NCI-H524 (cell line): Measurements from ENCODE around the gene RAMP3.
A peak's percentile ranks its signal among the peaks of the same experiment; 100 is the strongest.
"Not testable (repeated sequence)": the region's sequence is repeated elsewhere in the genome, so short reads cannot be mapped to it uniquely, and the experiment has no call there.

Source experiments
- DNase-seq, 2 experiments: peaks; one replicate each; lab custom pipeline; 2025; lab: John Stamatoyannopoulos, UW

The RAMP3 gene

GRCh38 chr7:45132708-45133320, 24.8 kb upstream of the RAMP3 start:
- DNase-seq: no peak

GRCh38 chr7:45133352-45133751, 24.2 kb upstream of the RAMP3 start:
- no peak for DNase-seq

GRCh38 chr7:45133877-45134276, 23.7 kb upstream of the RAMP3 start:
- no peak for DNase-seq

- DNase-seq: peak; percentile 51 to 80
Measured at GRCh38 chr7:45136106-45137060, 21.2 kb upstream of the RAMP3 start.

GRCh38 chr7:45138433-45139267, 18.9 kb upstream of the RAMP3 start:
- DNase-seq: no peak

- no peak for DNase-seq
Measured at GRCh38 chr7:45140827-45141226, 16.8 kb upstream of the RAMP3 start.

GRCh38 chr7:45143616-45144015, 14.0 kb upstream of the RAMP3 start:
- no peak for DNase-seq

GRCh38 chr7:45145881-45146280, 11.7 kb upstream of the RAMP3 start:
- no peak for DNase-seq

- DNase-seq: peak in 1 of 2 experiments; percentile 24
Measured at GRCh38 chr7:45146531-45147379, 10.8 kb upstream of the RAMP3 start.

- DNase-seq: no peak
Measured at GRCh38 chr7:45147858-45148652, 9.5 kb upstream of the RAMP3 start.

- DNase-seq: no peak
Measured at GRCh38 chr7:45148653-45148973, 9.0 kb upstream of the RAMP3 start.

GRCh38 chr7:45149606-45150005, 8.0 kb upstream of the RAMP3 start:
- peak in 1 of 2 experiments; percentile 16 for DNase-seq

GRCh38 chr7:45150199-45150598, 7.4 kb upstream of the RAMP3 start:
- no peak for DNase-seq

- DNase-seq: no peak
Measured at GRCh38 chr7:45151131-45151684, 6.4 kb upstream of the RAMP3 start.

GRCh38 chr7:45151967-45152366, 5.6 kb upstream of the RAMP3 start:
- DNase-seq: no peak

- DNase-seq: no peak
Measured at GRCh38 chr7:45153233-45153632, 4.4 kb upstream of the RAMP3 start.

GRCh38 chr7:45153861-45154260, 3.7 kb upstream of the RAMP3 start:
- not testable (repeated sequence) for DNase-seq

GRCh38 chr7:45155357-45155900, 2.2 kb upstream of the RAMP3 start:
- no peak for DNase-seq

- no peak for DNase-seq
Measured at GRCh38 chr7:45155941-45156340, 1.6 kb upstream of the RAMP3 start.
